Measurements from ENCODE around the gene PSG11.
"Not testable (repeated sequence)": the region's sequence is repeated elsewhere in the genome, so short reads cannot be mapped to it uniquely, and the experiment has no call there.

The PSG11 gene

DNA sequence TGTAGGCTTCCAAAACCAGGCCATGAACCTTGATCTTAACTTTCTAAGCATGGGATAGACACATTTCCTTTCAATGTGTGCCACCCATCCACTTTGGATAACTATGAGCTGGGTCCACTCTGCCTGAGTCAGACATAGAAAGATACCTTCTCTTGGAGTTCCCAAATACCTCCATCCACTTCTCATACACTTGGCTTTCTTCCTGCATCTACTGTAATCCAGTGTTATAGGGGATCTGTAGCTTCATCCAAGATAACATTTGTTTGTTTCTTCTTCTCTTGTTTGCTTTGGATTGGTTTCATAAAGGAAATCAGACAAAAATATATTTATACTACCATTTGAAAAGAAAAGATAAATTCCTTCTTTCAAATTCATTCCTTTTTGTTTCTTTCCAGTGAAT lies 44.2 kb downstream of the PSG11 start:
- H3K9ac ChIP-seq (ENCODE audit: low read depth, low read length); H3K4me3 ChIP-seq (ENCODE audit: low read length); H3K9me3 ChIP-seq (ENCODE audit: insufficient read depth, low read depth, low read length); H3K27me3 ChIP-seq (ENCODE audit: insufficient read depth, low read length); H3K27ac ChIP-seq (ENCODE audit: low read length); H3K36me3 ChIP-seq (ENCODE audit: insufficient read depth, low read depth, low read length); H3K4me1 ChIP-seq (ENCODE audit: insufficient read depth, low read length): not testable (repeated sequence)

- H3K4me3 ChIP-seq (ENCODE audit: low read length); H3K27ac ChIP-seq (ENCODE audit: low read length); H3K4me1 ChIP-seq (ENCODE audit: insufficient read depth, low read length); H3K27me3 ChIP-seq (ENCODE audit: insufficient read depth, low read length); H3K9ac ChIP-seq (ENCODE audit: low read depth, low read length); H3K36me3 ChIP-seq (ENCODE audit: insufficient read depth, low read depth, low read length): not testable (repeated sequence)
- H3K9me3 ChIP-seq (ENCODE audit: insufficient read depth, low read depth, low read length): peaks cover 14% of the 10 kb centered on the region; the same call in 1 of the 2 replicates
Observed at GRCh38 chr19:42971451-42971850, 54.8 kb downstream of the PSG11 start.

GRCh38 chr19:42965176-42965575 lies 61.1 kb downstream of the PSG11 start:
- Histone ChIP-seq H3K27ac (ENCODE audit: low read length) (no peak overlapping the region), H3K4me1 (ENCODE audit: insufficient read depth, low read length) (no peaks in the 10 kb centered on the region), H3K36me3 (ENCODE audit: insufficient read depth, low read depth, low read length) (no peaks in the 10 kb centered on the region), H3K4me3 (ENCODE audit: low read length) (no peak overlapping the region), H3K9me3 (ENCODE audit: insufficient read depth, low read depth, low read length) (peaks cover 23% of the 10 kb centered on the region; the same call in 1 of the 2 replicates), H3K27me3 (ENCODE audit: insufficient read depth, low read length) (no peaks in the 10 kb centered on the region), H3K9ac (ENCODE audit: low read depth, low read length) (no peak overlapping the region)

- peaks cover 26% of the 10 kb centered on the region; the same call in 1 of the 2 replicates for H3K9me3 ChIP-seq (ENCODE audit: insufficient read depth, low read depth, low read length)
Observed at GRCh38 chr19:42961119-42961518, 65.2 kb downstream of the PSG11 start.

More at GRCh38 chr19:42961119-42961518, 65.2 kb downstream of the PSG11 start:
- Histone ChIP-seq H3K27me3 (ENCODE audit: insufficient read depth, low read length) (no peaks in the 10 kb centered on the region), H3K27ac (ENCODE audit: low read length) (no peak overlapping the region), H3K4me1 (ENCODE audit: insufficient read depth, low read length) (no peaks in the 10 kb centered on the region), H3K4me3 (ENCODE audit: low read length) (no peak overlapping the region), H3K9ac (ENCODE audit: low read depth, low read length) (no peak overlapping the region), H3K36me3 (ENCODE audit: insufficient read depth, low read depth, low read length) (no peaks in the 10 kb centered on the region)
